Liver (tissue), 3 donors: ENCODE measurements around the gene CACNA1F.

ENCODE experiments used
- ATF3 ChIP-seq: IDR thresholded peaks from 2 replicates; pipeline ENCODE4 v1.6.1; 2016; ENCODE audit warnings: antibody characterized with exemption
- CTCF ChIP-seq: fragments of 150-350 bp; IDR thresholded peaks from 2 replicates; pipeline ENCODE4 v1.5.1; 2017; ENCODE audit warnings: improper control_type of control experiment, low read depth, low read length; ENCODE audit not compliant: missing input control
- EGR1 ChIP-seq, 2 donors: IDR thresholded peaks; 2 replicates each; pipeline ENCODE4 v1.6.1; 2016 to 2018; ENCODE audit warnings: antibody characterized with exemption in 2 of 2, low read depth in 2 of 2
- HNF4G ChIP-seq: IDR thresholded peaks from 2 replicates; pipeline ENCODE4 v1.6.1; 2016; ENCODE audit warnings: antibody characterized with exemption
- JUND ChIP-seq, 2 donors: IDR thresholded peaks; 2 replicates each; pipeline ENCODE4 v1.6.1; 2016; ENCODE audit warnings: antibody characterized with exemption in 2 of 2
- RAD21 ChIP-seq, 2 donors: IDR thresholded peaks; 2 replicates each; pipeline ENCODE4 v1.6.1; 2016; ENCODE audit warnings: antibody characterized with exemption in 2 of 2, mild to moderate bottlenecking in 2 of 2
- donor health status: healthy.
- donor health status: healthy.

GRCh38 chrX:49179358-49179757 is 53.8 kb downstream of the CACNA1F start:
- TF ChIP-seq ATF3 = no peak
- no peak for TF ChIP-seq CTCF
- TF ChIP-seq JUND (IDR thresholded peaks at IDR 0.05) = no peak
- TF ChIP-seq RAD21 (IDR thresholded peaks at IDR 0.05) = no peak
- TF ChIP-seq HNF4G = no peak
- TF ChIP-seq EGR1 (IDR thresholded peaks at IDR 0.05; ENCODE audit: low read depth in 2 of 2) = no peak
